NAMALWA (cell line): Measurements from ENCODE around the gene MTRF1.
A peak's percentile ranks its signal among the peaks of the same experiment; 100 is the strongest.

Experiments
- DNase-seq: peaks from one replicate; pipeline ENCODE4 v3.0.0-alpha.2; 2015; ENCODE audit warnings: low spot score

The MTRF1 gene, protein sequence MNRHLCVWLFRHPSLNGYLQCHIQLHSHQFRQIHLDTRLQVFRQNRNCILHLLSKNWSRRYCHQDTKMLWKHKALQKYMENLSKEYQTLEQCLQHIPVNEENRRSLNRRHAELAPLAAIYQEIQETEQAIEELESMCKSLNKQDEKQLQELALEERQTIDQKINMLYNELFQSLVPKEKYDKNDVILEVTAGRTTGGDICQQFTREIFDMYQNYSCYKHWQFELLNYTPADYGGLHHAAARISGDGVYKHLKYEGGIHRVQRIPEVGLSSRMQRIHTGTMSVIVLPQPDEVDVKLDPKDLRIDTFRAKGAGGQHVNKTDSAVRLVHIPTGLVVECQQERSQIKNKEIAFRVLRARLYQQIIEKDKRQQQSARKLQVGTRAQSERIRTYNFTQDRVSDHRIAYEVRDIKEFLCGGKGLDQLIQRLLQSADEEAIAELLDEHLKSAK

DNA sequence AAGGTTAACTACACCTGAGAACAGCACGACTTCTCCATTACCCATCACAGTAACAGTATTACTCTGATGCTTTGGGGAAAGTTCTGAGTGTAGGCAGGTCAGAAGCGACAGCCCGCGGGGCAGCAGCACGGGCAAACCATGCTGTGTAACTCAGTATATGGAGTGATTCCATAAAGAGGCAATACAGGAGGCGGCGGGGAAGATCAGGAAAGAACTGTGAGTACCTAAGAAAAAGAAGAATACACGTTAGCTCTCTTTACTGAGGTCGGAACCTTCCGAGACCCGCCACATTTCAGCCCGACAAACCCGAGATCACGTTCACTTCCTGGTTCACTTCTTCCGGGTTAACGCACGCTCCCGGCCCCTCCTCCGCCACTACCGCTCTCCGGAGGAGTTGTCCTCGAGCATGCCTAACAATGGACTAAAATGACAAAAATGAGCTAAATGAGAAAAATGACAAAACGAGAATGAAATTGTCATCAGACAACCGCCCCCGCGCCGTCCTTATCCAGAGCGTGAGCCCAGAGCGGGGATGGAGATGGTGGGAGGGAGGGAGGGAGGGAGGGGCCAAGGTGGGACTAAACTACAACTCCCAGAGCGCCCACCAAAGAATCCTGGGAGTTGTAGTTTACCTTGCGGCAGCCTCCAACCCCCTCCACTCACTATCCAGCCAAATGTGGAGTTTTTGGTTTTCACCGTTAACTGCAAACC is at the start of gene MTRF1:
Gene MTRF1 (minus strand): TSS at position 316 of the 711 bp plus-strand sequence. CDS start 2,669 bp downstream, outside the sequence.
- DNase-seq, result peak; percentile 90

DNA sequence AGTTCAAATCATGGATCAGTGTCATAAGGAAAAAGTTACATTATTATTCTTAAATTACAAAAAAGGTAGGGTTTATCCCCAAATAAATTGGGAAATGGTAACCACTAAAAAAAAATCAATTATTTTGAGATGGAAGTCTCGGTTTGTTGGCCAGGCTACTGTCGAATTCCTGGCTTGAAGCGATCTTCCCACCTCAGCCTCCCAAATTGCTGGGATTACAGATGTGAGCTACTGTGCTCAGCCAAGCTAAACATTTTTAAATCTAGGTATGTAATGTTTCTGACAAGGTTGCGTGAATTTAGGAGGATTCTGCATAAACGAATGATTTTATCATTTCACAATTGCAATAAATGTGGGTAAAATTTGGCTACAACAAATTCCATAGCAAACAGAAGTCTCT is 49.7 kb upstream of the MTRF1 start:
- DNase-seq, result no peak

DNA sequence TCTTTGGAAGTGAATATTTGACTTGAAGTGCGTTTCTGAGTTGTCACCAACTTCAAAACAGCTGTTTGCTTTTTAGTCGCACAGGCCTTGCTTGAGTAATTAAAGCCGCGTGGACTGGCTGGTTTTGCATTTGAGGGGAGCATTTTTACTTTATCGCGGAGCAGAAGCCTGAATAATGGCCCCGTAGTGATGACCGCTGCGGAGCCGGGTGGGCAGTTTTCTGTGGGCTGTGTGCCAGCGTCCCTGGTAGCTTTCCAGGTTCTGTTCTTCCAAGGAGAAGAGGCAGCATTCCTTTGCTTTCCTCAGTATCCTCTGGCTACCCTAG is 48.8 kb upstream of the MTRF1 start:
- peak; percentile 74 for DNase-seq

DNA sequence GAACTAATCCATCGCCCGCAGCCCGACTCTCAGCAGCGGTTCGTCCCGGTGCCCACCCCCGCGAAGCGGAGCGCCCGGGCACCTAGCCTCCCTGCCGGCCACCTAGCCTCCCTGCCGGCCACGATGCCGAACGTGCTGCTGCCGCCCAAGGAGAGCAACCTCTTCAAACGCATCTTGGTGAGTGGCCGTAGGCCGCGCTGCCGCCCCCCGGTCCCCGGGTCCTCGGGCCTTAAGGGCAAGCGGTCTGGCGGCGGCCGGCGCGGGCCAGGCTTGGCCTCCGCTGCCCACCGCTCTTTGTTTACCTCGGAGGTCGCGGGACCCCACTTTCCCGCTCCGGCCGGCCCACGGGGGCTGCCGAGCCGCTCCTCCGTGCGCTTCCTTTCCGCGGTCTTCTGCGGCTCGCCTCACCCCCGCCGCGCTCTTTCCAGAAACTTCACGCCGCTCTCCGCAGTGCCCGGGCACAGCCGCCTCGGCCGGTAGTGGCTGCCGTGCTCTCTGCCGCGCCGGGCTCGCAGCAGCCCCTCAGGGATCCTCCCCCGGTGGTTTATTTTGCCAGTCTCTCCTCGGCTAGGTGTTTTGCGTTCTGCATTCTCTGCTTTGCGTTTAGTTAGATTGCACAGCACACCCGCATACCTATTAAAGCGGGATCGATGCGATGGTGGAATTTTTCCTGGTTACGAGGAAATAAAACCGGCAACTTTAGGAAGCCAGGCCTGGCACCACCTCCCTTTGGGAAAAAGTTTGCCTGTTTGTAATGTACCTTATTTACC is 48.2 kb upstream of the MTRF1 start:
- DNase-seq, result peak; percentile 69

DNA sequence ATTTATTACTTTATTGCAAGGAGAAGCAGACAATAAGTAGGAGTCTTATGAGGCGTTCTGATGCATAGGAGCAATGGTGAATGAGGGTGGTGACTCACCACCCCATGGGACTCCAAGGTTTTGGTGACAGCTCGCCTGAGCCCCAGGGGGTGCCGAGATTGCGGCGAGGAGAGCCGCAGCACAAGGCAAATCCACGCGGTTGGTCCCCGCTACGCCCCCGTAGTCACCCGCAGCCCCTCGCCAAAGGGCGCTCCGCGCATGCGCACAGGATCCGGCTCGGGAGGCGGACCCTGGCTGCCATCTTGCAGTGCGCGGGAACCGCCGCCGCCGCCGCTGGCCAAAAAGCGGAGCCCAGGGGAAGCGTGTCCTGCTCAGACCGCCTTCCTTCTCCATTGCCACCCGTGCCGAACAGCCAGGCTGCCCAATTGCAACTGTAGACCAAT is 47.6 kb upstream of the MTRF1 start, which contains the start of gene NAA16:
Gene NAA16 (plus strand): TSS at position 305 of the 443 bp plus-strand sequence. CDS start 262 bp downstream, outside the sequence.
- DNase-seq, result peak; percentile 96

DNA sequence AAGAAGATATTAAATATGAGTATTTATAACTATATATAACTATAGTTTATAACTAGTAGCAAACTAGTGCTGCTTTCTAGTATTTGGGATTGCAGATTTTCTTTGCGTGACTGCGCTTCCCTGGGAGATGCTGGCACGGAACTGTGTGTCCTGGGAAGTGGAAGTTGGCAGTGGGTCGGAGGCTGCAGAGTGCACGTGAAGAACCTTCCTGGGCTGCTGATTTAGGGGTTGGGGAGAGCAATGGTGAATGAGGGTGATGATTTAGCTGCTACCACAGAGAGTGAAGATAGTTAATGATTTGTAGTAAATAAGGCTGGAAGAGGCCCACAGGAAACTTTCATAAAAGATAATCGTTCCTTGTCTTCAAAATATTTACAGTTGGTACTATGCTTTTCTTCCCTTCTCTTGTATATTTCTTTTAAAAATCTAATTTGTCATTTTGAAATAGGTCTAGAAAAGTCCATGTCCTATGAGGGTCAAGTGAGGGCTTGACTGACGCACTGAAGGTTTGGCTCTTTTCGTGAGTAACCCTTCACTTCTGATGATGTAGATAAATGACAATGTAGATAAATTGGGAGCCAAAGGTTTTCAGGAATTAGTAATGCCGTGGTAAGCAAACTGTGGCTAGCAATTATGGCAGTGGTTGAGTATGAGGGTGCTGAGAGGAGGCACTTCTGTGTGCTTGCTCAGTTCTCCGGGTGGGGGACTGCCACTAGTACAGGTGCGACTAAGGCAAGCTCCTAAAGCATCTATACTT is 44.7 kb upstream of the MTRF1 start:
- no peak for DNase-seq

DNA sequence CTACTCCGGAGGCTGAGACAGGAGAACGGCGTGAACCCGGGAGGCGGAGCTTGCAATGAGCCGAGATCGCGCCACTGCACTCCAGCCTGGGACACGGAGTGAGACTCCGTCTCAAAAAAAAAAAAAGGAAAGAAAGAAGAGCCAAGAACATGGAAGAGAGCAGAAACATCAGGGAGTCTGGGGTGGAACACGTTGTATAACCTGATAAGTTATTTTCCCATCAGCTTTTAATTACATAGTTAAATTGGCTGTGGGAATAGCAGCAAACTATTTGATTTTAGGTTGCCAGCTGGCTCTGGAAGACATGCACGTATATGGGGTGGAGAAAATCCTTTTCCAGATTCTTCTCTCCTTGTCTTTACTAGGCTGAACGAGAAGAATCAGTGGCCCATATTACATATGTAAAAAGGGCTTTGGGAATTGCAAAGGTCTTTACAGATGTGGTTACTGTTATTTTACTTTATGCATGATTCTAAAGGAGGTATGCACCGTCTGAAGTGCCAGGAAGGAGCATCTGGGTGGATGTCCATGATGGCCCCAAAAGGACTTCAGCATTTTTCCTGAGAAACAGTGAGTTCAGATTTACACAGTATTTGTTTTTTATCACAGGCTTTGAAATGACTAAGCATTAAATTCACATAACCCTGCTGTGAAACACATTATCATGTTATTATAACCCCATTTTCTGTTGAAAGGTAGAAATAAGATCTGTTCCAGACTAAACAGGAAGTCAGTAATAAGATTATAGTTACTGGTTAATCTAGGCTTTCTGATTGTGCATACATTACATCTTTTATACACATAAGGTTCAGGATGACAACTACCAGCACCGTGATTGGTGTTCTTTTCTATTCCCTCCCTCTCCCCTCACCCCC is 43.1 kb upstream of the MTRF1 start:
- no peak for DNase-seq

DNA sequence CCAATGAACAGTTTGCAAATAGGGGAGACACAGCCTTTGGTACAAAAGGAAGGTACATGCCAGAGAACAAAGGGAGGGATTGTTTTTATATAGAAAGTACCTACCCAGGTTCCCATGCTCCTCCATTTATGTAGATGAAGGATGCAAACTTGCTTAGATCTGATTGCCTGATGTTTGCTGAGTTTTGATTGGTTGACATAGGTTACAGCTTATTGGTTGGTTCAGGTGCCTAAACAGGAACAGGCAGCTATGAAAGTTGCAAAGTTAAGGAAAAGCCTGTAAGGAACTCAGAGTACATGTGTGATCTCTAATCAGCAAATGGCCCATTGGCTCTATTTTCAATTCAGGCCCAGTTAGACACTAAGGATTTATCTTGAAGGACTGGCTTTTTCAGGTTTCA is 41.2 kb upstream of the MTRF1 start:
- DNase-seq, result no peak

DNA sequence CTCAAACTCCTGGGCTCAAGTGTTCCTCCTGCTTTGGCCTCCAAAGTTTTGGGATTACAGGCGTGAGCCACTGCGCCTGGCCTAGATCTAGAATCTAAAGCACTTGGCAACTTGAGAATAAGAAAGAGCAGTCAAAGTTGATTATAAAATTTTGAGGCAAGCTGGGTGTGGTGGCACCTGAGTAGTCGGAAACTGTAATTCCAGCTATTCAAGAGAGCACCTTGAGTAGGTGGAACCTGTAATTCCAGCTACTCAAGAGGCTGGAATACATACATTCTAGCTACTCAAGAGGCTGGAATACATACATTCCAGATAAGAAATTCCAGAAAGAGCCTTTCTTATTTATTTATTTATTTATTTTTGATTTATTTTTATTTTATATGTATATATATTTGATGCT is 39.4 kb upstream of the MTRF1 start:
- DNase-seq, result no peak

DNA sequence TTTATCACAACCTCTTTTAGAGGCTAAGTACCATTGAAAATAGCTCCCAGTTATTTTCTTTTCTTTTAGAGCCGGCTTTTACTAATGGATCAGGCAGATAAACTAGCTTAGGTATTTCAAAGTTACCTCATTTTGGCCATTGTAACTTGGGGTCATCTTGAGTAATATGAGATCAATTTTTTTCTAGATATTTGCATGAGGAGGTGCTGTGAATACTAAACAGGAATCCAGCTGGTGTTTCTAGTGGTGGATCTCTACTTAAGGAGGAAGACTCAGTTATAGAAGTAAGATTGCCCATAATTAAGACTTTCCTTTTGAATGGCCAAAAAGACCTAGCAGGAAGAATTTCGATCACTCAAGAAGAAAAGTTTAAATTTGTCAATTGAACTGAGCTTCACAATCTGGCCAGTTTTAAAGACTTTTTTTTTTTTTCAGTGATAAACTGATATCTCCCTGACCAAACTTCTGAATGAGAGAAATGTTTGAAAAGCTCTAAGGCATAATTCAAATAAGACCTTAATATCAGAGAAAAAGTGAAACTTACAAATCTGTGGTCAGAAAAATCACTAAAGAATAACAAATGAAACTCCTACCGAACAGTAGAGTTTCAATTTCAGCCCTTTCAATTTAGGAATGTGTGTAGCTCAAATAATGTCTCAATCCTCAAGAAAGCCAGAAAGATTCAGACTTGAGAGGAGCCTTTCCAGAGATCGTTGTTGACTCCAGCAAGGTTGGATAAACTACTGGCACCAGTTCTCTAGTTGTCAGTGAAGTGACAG is 36.1 kb upstream of the MTRF1 start:
- DNase-seq, result no peak

DNA sequence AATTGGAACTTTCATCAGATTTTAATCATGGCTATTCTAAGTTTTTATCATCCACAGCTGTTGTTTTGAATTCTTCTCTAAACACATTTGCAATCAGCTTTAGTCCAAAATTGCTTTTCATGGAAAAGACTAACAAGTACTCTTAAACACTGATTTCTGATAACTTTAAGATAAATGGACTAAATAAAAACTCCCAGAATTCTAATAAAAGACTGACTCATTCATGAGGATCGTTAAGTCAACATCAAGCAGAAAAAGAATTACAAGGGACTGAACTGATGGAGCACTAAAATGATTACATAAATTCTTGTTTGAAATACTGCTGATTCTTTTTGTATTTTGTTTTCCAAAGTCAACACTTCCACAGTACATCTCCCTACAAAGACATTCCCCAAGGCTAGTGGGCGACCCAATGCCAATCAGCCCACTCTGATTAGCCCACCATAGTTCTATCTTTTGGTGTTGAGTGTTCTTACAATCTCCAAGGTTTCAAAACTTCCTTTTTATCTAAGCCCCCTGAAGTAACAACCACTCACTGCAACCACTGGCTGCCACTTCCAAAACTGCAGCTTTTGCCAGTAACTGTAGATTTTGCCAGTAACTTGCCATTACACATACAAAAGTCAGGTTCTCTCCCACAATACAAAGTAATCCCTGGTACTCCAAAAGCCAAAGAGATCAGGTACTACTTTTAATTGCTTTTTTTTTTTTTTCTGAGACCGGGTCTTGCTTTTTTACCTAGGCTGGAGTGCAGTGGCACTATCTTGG is 33.7 kb upstream of the MTRF1 start:
- no peak for DNase-seq

DNA sequence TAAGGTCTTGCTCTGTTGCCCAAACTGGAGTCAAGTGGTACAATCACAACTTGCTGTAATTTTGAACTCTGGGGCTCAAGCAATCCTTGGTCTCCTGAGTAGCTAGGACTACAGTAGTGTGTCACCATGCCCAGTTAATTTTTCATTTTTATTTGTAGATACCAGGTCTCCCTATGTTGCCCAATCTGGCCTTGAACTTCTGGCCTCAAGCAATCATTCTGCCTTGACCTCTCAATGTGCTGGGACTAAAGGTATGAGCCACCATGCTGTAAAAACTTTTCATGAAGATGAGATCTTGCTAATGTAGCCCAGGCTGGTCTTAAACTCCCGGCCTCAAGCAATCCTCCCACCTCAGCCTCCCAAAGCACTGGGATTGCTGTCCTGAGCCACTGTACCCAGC is 32.6 kb upstream of the MTRF1 start:
- DNase-seq, result no peak

DNA sequence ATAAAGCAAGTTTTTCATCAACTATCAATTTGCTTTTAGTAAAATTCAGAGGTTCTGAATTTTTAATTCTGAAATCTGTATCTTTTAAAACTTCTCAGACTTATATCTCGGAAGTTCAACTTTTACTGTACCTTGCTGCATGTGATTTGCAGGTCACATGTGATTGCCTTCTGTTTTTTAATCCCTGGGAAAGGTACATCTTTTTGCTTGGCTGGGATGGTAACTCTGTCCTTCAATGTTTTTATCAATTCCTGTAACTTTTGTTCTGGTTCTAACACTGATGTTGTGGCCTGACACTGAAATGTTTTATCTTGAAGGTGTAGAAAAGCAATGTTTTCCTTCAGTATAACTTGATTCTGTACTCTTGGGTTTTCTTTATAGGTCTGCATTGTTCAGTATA is 31.5 kb upstream of the MTRF1 start:
- DNase-seq, result no peak

DNA sequence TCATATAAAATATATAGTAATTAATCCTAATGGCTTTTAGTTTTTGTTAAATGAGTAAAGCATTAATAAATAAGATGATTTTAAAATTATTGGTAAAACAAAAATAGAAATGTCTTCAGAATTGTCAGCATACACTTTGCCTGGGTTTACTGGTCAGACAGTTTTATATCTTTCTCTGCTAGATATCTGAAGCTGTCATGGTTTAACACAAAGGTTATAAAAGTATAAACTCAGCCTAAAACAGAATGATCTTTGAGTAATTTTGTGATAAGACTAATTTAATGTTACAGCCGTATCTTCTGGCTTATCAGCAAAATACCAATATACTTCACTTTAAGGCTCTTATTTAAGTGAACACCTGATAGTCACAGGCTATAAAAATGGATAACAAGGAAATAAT is 29.9 kb upstream of the MTRF1 start:
- DNase-seq, result no peak

DNA sequence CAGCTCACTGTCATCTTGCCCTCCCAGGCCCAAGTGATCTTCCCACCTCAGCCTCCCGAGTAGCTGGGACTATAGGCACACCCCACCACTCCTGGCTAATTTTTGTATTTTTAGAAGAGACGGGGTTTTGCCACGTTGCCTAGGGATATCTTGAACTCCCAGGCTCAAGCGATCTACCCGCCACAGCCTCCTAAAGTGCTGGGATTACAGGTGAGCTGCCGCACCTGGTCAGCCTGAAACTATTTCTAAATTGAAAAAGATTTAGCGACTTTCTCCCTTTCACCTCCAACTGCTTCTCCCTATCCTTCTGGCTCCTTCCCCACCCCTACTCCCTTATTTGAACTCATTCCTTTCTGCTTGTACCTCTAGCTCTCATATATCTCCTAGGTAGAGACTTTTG is 27.9 kb upstream of the MTRF1 start:
- no peak for DNase-seq

DNA sequence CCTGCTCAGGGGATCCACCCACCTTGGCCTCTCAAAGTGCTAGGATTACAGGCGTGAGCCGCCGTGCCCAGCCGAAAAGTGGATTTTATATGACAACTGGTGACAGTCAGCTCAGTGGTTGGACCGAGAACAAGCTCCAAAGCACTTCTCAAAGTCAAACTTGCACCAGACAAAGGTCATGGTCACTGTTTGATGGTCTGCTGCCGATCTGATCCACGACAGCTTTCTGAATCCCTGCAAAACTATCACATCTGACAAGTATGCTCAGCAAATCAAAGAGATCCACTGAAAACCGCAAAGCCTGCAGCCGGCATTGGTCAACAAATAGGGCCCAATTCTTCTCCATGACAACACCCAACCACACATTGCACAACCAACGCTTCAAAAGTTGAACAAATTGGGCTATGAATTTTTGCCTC is 26.1 kb upstream of the MTRF1 start:
- DNase-seq, result no peak

DNA sequence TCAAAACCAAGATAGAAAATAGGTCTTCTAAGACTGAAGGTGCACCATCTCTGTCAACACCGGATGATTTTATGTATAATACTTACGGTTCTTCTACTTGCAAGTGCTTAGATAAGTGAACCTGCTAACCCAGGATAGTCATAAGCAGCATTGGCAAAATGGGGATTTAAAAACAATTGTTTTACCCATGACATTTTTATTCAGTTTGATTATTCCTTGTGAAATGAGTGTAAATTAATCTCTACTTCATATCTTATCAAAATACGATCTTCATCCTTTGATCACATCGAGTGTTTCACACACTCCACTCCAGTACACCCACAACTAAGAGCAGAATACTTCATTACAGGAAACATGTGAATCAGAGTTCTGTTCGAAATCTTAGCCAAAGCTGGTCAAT is 23.0 kb upstream of the MTRF1 start:
- DNase-seq, result no peak

DNA sequence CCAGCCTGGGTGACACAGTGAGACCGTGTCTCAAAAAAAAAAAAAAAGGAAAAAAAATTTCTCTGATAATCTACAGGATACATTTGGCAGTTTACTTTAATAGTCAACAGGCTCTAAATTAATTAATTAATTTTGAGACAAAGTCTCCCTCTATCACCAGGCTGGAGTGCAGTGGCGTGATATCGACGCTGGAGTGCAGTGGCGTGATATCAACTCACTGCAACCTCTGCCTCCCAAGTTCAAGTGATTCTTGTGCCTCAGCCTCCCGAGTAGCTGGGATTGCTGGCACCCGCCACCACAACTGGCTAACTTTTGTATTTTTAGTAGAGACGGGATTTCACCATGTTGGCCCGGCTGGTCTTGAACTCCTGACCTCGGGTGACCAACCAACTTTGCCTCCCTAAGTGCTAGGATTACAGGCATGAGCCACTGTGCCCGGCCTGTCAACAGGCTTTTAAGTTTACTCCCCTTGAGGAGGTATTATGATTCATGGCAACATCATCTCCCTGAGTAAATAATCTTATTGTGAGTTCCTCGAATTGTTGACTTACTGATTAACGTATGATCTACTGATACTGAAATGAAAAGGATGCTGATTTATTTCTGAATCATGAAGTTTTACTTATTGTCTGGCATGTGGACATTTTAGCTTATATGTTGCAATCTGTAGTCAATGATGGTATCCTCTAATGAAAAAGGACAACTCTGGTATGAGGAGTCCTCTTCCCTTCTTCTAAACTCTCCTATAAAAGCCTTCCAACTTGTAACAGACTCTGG is 21.3 kb upstream of the MTRF1 start:
- DNase-seq, result no peak
